ENCODE data around the gene ZFP64.
A peak's percentile ranks its signal among the peaks of the same experiment; 100 is the strongest.
"Not testable (repeated sequence)": the region's sequence is repeated elsewhere in the genome, so short reads cannot be mapped to it uniquely, and the experiment has no call there.

Gene ZFP64

DNA sequence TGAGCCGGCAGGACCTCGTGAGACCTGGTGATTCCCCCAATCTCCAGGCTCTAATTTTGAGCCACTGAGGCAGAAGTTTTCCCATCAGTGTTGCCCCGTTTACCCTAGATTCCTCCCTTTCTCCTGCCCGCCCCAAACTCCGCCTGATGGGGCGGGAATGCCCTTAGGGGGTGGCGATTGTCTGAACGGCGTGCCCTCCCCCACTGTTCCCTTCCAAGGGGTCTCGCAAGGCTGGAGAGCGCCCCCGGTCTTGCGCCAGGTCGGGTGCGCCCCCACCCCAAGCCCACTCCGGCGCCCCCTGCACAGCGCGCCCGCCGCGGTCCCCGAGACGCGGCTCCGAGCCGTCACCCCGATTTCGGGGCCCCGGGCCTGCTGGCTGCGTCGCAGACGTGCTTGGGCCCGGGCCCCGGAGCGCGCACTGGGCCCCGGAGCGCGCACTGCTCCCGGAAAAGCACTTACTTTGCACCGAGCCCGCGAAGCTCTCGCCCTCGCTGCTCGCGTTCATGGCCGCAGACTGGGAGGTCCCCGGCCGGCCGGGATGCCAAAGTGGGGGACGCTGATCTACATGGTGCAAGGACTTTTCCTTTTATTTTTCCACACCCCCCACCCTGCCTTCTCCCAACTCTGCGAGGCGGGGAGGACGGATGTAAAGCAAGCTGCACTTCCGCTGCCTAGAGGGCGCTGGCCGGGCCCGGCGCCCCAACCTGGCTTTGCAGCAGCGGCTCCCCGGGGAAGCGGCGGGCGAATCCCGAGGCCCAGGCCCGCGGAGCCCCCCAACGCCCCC is at the start of gene ZFP64:
TSS of gene ZFP64 (minus strand) at position 648 of the 784 bp plus-strand sequence. CDS start at position 505, 143 bp downstream.
- DNase-seq (ENCODE audit: low spot score) = peak; percentile 65

DNA sequence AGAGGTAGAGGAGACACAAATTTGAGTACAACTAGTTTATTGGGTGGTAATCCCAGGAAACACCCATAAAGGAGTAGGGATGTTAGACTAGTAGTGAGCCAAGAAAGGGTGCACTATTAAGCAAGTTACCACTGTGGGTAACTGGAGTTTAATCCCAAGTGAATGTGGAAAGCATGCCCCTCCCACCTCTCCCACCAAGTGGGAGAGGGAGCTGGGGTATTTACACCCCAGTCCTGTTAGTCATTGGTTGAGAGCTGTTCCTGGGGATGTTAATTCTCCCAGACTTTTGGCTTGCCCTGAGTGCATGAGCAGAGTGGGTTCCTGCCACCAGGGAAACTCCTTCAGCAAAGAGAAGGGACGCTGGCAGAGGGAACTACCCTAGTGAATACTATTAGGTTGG is 49.2 kb upstream of the ZFP64 start:
- no peak for DNase-seq (ENCODE audit: low spot score)

DNA sequence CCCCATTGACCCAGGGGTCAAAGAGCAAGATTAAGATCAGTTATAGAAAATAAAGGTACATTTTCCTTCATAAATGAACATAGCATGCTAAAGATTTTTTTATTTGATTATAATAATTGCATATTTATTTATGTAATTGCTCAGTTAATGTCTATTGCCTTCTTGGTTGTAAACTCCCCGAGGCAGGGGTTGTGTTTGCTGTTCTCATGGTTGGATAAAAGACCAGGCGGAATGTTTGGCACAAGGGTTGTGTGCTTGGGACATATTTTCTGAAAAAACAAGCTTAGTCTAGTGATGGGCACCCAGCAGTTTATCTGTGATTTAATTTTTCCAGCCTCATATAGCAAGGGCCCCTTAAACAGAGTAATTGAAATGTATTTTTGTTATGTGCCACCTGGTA is 47.5 kb upstream of the ZFP64 start:
- DNase-seq (ENCODE audit: low spot score) = no peak

DNA sequence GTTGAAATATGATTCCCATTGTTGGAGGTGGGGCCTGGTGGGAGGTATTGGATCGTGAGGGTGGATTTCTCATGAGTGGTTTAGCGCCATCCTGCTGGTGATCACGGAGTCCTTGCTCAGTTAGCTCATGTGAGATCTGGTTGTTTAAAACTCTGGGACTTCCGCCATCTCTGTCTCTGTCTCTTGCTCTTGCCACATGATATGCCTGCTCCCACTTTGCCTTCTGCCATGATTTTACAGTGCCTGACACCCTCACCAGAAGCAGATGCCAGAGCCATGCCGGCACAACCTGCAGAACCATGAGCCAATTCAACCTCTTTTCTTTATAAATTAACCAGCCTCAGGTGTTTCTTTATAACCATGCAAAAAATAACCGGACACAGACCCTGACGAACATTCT is 44.7 kb upstream of the ZFP64 start:
- DNase-seq (ENCODE audit: low spot score) = no peak

DNA sequence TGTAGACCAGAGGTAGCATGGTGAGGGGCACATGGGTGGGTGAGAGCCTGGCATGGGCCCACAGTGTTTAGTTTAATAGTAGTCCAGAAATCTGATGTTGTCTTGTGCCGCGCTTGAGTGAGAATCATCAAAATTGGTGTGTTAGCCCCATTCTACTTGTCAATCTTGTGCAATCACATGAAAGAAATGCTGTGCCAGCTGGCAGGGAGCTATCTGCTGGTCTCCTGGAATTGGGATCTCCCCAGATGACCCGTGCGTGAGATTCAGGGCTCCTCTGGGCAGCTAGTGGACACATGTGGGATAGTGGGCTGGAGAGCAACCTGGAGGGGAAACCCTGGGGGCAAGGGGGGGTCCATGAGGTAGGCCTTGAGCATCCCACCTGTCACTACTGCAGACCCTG is 43.5 kb upstream of the ZFP64 start:
- no peak for DNase-seq (ENCODE audit: low spot score)

DNA sequence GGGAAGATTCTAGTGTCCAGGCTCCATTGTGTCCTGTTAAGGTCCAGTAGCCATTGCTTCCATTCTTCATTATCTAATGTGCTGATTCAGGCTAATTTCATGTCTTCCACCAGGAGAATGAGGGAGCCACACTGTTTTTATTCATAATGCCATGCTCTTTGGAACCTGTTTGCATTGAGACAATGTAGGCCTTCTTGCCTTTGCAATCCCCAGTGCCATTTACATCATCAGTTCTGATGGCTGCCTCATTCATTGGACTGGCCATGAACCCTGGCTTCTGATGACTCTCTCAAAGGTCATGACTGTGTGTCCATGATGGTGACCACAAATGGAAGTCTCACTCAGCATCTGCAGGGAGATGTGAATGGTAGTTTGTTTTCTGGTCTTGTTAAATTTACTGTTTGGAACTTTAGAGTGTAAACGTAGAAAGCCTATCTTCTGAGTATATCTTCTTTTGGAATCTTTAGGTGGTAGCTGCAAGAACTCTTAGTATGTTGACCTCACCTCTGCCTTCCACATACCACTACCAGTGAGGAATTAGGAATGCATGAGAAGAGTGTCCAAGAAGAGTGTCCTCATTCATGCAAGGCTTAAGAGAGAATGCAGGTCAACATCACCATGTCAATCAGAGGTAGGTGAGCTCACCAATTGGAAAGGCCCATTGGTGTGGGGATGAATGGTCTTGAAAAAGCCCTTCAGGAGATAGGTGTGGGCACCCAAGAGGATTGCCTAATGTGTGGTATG is 42.9 kb upstream of the ZFP64 start:
- no peak for DNase-seq (ENCODE audit: low spot score)

DNA sequence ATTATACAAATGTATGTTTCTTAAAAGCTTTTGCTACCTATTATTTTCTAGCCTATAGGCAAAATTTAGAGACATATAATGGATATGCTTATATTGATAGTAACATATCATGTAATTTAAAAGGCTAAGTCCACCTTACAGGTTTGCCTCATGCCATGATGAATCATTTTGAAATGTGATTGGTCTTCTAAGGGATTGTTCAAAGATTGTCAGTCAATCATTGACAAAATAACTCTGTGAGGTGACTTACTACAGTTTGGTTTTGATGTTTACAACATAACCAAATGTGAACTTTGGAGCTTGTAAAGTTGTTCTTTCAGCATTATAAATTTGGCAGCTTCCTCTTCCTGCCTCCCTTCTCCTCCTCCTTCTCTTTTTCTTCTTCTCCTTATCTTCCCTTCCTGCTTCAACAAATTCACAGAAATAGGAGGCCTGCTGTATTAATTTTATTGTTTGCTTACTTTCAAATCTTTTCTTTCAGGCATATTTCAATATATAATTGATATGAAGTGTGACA is 39.7 kb upstream of the ZFP64 start:
- DNase-seq (ENCODE audit: low spot score) = no peak

DNA sequence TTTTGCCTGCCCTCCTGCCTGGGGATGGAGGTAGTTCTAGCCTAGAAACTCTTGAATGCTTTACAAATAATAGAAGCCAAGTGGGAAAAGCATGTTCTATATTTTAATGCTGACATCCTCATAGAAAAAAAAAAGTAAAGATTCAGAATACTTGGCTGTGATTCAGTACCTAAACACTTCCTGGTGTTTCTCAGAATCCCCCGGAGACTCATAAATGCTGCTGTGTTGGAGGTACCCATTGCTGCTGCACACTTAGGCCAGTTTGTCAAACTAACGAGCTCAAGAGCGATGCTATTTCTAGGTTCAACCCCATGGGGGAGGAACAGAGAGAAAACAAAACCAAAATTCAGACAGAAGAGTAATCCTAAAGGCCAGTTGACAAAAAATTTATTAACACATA is 38.8 kb upstream of the ZFP64 start:
- DNase-seq (ENCODE audit: low spot score) = no peak

DNA sequence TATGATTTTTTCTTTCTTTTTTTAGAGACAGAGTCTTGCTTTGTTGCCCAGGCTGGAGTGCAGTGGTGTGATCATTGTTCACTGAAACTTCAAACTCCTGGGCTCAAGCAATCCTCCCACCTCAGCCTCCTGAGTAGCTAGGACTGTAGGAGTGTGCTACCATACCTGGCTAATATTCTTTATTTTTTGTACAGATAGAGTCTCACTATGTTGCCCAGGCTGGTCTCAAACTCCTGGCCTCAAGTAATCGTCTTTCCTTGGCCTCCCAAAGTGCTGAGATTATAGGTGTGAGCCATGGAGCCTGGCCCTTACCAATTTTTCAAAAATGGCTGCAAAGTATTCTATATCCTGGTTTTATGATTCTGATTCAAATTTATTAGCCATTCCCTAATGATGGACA is 37.8 kb upstream of the ZFP64 start:
- not testable (repeated sequence) for DNase-seq (ENCODE audit: low spot score)

DNA sequence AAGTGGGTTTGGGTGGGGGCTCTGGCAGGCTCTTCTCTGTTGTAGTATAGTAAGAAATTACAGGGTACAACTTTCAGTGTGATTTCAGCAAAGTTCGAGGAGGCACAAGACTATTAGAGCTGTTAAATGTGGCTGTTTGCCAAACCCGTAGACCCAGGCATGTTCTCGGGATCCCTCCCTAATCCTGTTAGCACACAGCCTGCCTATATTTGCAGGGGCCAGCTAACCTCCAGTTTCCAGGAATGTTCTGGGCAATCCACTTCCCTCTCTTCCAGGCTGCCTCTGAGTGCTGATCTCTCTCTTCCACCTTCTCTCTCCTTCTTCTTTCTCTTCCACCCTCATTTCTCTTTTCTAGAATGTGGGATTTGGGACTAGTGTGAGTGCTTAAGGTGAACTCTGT is 34.8 kb upstream of the ZFP64 start:
- DNase-seq (ENCODE audit: low spot score) = no peak

DNA sequence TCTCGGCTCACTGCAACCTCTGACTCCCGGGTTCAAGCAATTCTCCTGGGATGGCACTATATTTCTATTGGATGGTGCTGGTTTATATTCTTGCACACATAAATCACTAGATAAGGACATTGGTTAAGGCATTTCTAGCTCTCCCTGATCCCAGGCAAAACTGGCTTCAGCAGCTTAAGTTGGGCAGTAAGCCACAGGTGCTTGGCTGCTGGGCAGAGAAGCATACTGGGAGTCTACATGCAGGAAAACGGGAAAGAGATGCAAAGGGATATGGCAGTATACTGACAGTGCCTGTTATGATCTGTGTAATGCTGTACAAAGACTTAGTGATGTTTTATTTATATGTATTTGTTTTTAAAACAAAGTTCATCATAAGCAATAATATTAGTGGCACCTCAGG is 33.3 kb upstream of the ZFP64 start:
- DNase-seq (ENCODE audit: low spot score) = no peak

DNA sequence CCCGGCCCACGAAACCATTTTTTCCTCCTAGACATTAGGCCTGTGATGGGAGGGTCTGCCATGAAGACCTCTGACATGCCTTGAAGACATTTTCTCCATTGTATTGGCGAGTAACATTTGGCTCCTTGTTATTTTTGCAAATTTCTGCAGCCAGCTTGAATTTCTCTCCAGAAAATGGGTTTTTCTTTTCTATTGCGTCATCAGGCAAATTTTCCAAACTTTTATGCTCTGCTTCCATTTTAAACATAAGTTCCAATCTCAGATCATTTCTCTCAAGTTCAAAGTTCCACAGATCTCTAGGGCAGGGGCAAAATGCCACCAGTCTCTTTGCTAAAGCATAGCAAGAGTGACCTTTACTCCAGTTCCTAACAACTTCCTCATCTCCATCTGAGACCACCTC is 29.8 kb upstream of the ZFP64 start:
- not testable (repeated sequence) for DNase-seq (ENCODE audit: low spot score)

DNA sequence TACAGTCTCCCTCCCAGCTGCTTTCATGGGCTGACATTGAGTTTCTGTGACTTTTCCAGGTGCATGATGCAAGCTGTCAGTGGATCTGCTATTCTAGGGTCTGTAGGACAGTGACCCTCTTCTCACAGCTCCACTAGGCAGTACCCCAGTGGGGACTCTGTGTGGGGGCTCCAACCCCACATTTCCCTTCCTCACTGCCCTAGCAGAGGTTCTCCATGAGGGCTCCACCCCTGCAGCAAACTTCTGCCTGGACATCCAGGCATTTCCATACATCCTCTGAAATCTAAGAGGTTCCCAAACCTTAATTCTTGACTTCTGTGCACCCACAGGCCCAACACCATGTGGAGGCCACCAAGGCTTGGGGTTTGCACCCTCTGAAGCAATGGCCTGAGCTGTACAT is 29.3 kb upstream of the ZFP64 start:
- not testable (repeated sequence) for DNase-seq (ENCODE audit: low spot score)

DNA sequence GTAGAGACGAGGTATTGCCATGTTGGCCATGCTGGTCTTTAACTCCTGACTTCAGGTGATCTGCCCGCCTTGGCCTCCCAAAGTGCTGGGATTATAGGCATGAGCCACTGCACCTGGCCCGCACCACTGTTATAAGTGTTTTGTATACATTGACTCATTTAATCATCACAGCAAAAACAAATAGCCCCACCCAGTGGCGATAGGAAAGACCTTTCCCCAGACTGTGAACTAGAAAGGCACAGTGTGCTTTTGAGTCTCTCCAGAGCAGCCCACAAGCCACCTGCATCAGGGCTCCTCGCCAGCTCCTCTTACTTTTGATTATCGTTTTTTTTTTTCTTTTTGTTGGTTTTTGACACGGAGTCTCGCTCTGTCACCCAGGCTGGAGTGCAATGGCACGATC is 27.9 kb upstream of the ZFP64 start:
- no peak for DNase-seq (ENCODE audit: low spot score)

DNA sequence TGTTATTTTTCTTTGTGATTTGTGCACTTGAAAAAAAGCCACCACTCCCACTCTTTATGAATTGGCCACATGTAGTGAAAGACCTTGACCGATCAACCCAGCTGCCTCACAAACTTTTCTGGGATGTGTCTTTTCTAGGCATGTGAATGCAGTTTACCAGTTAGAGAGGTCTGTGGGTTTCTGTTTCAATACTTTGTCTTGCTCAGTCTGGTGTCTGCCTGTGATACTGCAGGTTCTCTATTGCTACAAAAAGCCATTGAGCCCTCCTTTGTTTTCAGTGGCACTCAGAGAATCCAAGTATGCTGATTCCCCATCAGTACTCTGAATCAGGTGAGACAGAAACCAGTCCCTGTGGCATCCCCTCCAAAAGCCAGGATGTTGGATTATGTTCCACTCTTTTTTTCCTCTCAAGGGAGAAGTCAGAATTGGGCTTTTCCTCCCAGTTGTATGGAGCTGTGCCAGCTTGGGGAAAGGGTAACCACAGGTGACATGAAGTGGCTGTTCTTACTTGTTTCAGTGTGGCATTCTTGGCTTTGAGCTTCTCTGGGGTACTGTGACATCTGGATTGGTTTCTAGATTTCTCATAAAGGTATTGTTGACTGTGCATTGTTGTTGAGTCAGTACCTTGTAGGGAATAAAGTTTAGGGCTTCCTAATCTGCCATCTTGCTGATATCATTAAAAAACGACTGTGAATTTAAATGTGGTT is 26.3 kb upstream of the ZFP64 start:
- no peak for DNase-seq (ENCODE audit: low spot score)

DNA sequence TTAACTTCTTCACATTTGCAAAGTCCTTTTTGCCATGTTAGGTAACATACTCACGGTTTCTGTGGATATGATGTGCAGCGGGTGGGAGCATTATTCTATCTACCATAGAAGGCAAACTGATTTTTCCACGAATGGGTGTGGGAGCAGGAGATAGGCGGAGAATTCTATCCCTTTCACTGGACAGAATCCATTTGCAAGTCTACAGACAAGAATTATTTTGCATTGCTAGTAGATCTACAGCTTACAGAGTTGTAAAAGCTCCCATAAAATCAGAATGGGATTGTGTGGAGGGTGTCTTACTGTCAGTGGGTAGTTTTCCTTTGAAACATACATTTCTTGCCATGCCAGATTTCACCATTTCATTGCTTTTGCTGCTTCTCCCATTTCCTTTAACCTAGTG is 22.4 kb upstream of the ZFP64 start:
- DNase-seq (ENCODE audit: low spot score) = no peak

DNA sequence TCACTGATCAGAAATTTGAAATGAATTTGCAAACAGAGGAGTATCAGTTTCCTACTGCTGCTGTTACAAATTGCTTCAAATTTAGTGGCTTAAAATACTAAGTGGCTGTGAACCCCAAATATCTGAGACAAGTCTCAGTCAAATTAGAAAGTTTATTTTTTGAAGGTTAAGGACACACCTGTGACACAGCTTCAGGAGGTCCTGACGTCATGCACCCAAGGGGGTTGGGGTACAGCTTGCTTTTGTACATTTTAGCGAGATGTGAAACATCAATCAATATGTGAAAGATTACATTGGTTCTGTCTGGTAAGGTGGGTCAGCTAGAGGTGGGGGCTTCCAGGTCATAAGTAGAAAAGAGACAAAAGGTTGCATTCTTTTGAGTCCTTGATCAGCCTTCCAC is 21.4 kb upstream of the ZFP64 start:
- no peak for DNase-seq (ENCODE audit: low spot score)

DNA sequence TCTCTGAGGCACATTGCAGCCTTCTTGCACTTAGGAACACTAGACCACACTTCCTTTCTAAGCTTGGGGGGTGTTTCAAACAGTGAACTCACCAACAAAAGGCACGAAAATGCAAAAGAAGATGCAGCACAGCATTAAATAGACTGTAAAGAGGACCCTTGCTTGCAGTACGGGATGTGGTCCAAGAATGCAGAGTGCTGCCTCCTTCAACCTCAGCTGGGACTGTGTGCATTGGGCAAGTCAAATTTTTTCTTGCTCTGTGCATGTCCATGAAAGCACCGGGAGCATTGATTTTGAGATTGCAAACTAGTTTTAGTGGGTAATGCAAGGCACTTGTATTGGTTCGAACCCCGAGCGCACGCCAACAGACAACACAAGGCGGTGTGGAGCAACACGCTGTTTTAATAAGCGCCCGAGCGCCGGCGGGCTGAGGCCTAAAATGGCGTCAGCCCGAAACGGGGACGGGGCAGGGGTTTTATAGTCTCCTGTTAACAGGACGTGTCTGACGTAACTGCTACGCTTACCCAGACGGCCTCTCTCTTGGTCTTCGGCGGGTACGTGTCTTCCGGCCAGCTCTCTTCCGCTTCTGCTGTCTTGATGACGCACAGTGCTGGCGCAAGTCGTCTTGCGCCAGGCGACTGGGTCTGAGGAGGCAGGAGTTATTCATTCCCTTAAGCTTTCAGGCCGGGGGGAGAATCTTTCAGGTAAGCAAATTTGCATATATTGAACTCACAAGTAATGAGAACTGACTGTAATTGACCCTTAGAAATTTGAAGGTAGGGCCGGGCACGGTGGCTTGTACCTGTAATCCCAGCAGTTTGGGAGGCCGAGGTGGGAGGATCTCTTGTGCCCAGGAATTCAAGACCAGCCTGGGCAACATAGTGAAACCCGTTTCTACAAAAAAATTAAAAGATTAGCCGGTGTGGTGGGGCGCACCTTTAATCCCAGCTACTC is 18.7 kb upstream of the ZFP64 start:
- DNase-seq (ENCODE audit: low spot score) = no peak

DNA sequence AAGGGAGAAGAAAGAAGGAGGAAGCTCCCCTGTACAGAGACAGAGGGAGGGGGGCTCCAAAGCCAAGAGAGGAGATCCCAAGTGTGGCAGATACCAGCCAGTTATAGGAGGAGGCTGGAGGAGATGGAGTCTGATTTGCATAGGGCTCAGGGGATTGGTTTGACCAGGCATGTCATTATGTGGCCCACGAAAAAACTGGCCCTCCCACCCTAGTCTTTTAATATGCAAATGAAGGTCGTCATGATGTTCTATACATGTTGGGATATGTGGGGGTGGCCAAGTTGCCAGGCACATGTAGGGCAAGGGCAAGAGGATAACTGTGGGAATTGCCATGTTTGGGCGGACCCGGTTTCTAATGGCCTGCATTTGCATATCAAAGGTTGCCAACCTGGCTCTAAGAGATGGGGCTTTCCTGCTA is 17.6 kb upstream of the ZFP64 start:
- no peak for DNase-seq (ENCODE audit: low spot score)

DNA sequence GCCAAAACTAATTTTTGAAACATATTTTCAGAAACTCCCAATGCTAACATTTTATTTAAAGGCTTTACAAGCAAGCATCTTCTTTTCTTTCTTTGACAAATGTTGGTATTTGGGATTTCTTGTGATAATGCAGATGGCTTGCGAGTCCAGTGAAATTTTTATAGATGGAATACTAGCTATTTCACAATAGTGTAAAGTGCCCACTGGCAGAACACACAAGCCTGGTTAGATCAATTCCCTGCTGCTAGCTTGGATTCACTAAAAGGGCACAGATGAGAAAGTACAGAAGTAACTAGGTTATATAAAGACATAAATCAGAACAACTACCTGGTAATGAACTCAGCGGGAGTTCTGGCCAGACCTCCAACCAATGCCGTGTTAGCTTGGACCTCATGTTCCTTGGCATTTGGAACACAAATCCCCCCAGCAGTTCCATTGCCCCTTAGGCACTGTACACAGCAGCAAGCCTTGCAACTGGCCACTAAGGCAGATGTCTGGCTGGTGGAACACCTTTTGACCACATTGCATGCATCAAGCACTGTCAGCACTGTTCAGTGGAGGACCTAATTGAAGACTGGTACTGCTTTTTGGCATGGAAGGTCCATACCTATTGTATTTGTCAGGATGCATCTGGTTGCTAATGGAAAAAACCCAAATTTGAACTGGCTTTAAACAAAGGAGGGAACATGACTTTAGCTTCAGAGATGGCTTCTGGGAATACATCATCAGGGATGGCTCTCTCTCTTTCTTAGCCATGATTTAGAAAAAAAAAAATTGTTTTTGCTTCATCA is 15.6 kb upstream of the ZFP64 start:
- no peak for DNase-seq (ENCODE audit: low spot score)

DNA sequence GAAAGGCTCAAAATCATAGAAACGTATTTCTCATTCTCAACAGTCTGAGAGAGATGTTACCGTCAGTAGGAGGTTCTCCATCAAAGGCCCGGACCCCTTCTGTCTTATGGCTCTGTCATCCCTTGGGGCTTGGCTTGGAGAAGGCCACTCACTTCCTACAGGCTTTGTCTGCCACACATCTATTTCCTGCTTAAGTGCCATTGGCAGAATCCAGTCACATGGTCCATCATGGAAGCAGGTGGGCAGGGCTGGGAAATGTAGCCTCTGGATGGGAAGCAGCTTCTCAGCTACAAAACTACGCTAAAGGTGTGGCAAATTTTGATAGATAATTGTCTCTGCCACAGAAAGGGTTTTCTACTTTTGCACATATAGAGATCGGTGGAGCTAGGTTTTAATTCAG is 12.6 kb upstream of the ZFP64 start:
- no peak for DNase-seq (ENCODE audit: low spot score)
